SK-N-SH treated with all-trans-retinoic acid at 6 μM for 48 hours (cell line): ENCODE data around the gene FUBP3.

Experiments used
- ATAC-seq: fragments of 200-7000 bp; cut with Tn5 transposase; 3 replicates; pipeline ENCODE4 v1.9.1; 2020; ENCODE audit warnings: mild to moderate bottlenecking, moderate library complexity
- ARNTL ChIP-seq: fragments of 450-650 bp; formaldehyde crosslinking; IDR thresholded peaks from 2 replicates; pipeline ENCODE4 v1.5.0; 2020; ENCODE audit warnings: low read depth, mild to moderate bottlenecking, moderate library complexity, borderline replicate concordance
- ESRRG ChIP-seq: fragments of 250-450 bp; sonication (Bioruptor Pico); IDR thresholded peaks from 2 replicates; pipeline ENCODE4 v1.6.1; 2021; ENCODE audit warnings: mild to moderate bottlenecking
- GLIS3 ChIP-seq: fragments of 250-450 bp; sonication (Bioruptor Pico); IDR thresholded peaks from 2 replicates; pipeline ENCODE4 v1.5.0; 2020; ENCODE audit warnings: mild to moderate bottlenecking, moderate library complexity
- ISL1 ChIP-seq: fragments of 250-450 bp; sonication (Bioruptor Pico); IDR thresholded peaks from 2 replicates; pipeline ENCODE4 v2.1.2; 2022; ENCODE audit warnings: mild to moderate bottlenecking, moderate library complexity
- OSR1 ChIP-seq: fragments of 250-450 bp; sonication (Bioruptor Pico); IDR thresholded peaks from 2 replicates; pipeline ENCODE4 v1.8.0; 2022; ENCODE audit warnings: moderate library complexity, mild to moderate bottlenecking, inconsistent platforms
- POU6F1 ChIP-seq: fragments of 250-450 bp; sonication (Bioruptor Pico); IDR thresholded peaks from 2 replicates; pipeline ENCODE4 v1.8.0; 2021; ENCODE audit warnings: low read depth, mild to moderate bottlenecking, moderate library complexity, borderline replicate concordance
- PPARA ChIP-seq: fragments of 250-450 bp; sonication (Bioruptor Pico); IDR thresholded peaks from 2 replicates; pipeline ENCODE4 v1.5.0; 2020; ENCODE audit warnings: mild to moderate bottlenecking, borderline replicate concordance
- SNAI2 ChIP-seq: fragments of 250-450 bp; sonication (Bioruptor Pico); IDR thresholded peaks from 2 replicates; pipeline ENCODE4 v1.5.0; 2020; ENCODE audit warnings: mild to moderate bottlenecking, moderate library complexity
- TOX ChIP-seq: fragments of 250-450 bp; sonication (Bioruptor Pico); IDR thresholded peaks from 2 replicates; pipeline ENCODE4 v1.8.0; 2021; ENCODE audit warnings: mild to moderate bottlenecking, moderate library complexity, borderline replicate concordance
- TSHZ2 ChIP-seq: fragments of 250-450 bp; sonication (Bioruptor Pico); IDR thresholded peaks from 2 replicates; pipeline ENCODE4 v1.5.0; 2020; ENCODE audit warnings: mild to moderate bottlenecking, moderate library complexity
- ZC3H10 ChIP-seq: fragments of 250-450 bp; sonication (Bioruptor Pico); IDR thresholded peaks from 2 replicates; pipeline ENCODE4 v1.5.1; 2021; ENCODE audit warnings: mild to moderate bottlenecking, moderate library complexity
- ZFP3 ChIP-seq: fragments of 250-450 bp; sonication (Bioruptor Pico); IDR thresholded peaks from 2 replicates; pipeline ENCODE4 v1.5.0; 2020; ENCODE audit warnings: mild to moderate bottlenecking, moderate library complexity
- ZFP30 ChIP-seq: fragments of 450-650 bp; formaldehyde crosslinking; IDR thresholded peaks from 2 replicates; pipeline ENCODE4 v1.5.0; 2022; ENCODE audit warnings: mild to moderate bottlenecking, moderate library complexity
- ZNF565 ChIP-seq: fragments of 450-650 bp; formaldehyde crosslinking; conservative IDR thresholded peaks from 2 replicates; pipeline ENCODE4 v1.5.0; 2020; ENCODE audit warnings: low read depth, mild to moderate bottlenecking, moderate library complexity
- ZNF70 ChIP-seq: fragments of 450-650 bp; formaldehyde crosslinking; IDR thresholded peaks from 2 replicates; pipeline ENCODE4 v1.5.0; 2020; ENCODE audit warnings: mild to moderate bottlenecking, moderate library complexity
- ZNF8 ChIP-seq: fragments of 450-650 bp; formaldehyde crosslinking; IDR thresholded peaks from 2 replicates; pipeline ENCODE4 v1.5.0; 2020; ENCODE audit warnings: mild to moderate bottlenecking, moderate library complexity
- TF ChIP-seq, protein P1 (sequence below): fragments of 250-450 bp; sonication (Bioruptor Pico); IDR thresholded peaks from 2 replicates; pipeline ENCODE4 v1.8.0; 2020; ENCODE audit warnings: mild to moderate bottlenecking, moderate library complexity, borderline replicate concordance

FUBP3 gene

GRCh38 chr9:130588416-130588815, 9.0 kb downstream of the FUBP3 start (continued):
- TF ChIP-seq PPARA = no peak
- TF ChIP-seq, all 23 proteins: peak for 0

GRCh38 chr9:130589754-130590153, 10.4 kb downstream of the FUBP3 start:
- no peak for ATAC-seq
- TF ChIP-seq POU6F1 (CRISPR knock-in tag) (no peak), SNAI2 (CRISPR knock-in tag) (no peak), TOX (CRISPR knock-in tag) (no peak), ESRRG (CRISPR knock-in tag) (no peak), ISL1 (CRISPR knock-in tag) (no peak), ZC3H10 (CRISPR knock-in tag) (no peak), OSR1 (no peak), ZNF565 (CRISPR knock-in tag) (no peak), GLIS3 (CRISPR knock-in tag) (no peak), TSHZ2 (CRISPR knock-in tag) (no peak)

GRCh38 chr9:130590305-130590704, 10.9 kb downstream of the FUBP3 start:
- ATAC-seq = no peak
- TF ChIP-seq ZFP3 (no peak), ZNF8 (CRISPR knock-in tag) (no peak)

GRCh38 chr9:130593020-130593419, 13.6 kb downstream of the FUBP3 start:
- TF ChIP-seq GLIS3 (CRISPR knock-in tag) (no peak), ZC3H10 (CRISPR knock-in tag) (no peak), ZNF8 (CRISPR knock-in tag) (no peak), PPARA (no peak), ISL1 (CRISPR knock-in tag) (no peak), TOX (CRISPR knock-in tag) (no peak)
- no peak for ATAC-seq

DNA sequence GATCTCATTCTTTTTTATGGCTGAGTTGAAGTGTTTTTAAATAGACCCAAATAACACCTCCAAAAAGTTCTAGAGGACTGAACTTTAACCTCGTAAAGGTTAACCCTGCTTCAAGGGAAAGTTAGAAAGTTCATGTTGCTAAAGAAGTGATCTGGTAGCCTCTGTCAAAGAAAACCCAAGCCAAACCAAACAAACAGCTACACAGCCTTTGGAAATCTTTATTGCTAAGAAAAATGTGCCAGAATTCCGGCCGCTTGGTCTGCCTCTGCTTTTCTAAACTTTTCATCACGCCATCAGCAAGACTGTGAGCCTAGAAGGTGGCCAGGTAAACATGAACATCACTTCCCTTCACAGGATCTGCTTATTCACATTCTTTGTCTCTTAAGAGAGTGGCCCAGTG, 17.9 kb downstream of the FUBP3 start:
- no peak for ATAC-seq
- TF ChIP-seq OSR1 = no peak
- no peak for TF ChIP-seq ZNF565 (CRISPR knock-in tag)
- TF ChIP-seq ZFP30 = no peak
- TF ChIP-seq, protein P1, sequence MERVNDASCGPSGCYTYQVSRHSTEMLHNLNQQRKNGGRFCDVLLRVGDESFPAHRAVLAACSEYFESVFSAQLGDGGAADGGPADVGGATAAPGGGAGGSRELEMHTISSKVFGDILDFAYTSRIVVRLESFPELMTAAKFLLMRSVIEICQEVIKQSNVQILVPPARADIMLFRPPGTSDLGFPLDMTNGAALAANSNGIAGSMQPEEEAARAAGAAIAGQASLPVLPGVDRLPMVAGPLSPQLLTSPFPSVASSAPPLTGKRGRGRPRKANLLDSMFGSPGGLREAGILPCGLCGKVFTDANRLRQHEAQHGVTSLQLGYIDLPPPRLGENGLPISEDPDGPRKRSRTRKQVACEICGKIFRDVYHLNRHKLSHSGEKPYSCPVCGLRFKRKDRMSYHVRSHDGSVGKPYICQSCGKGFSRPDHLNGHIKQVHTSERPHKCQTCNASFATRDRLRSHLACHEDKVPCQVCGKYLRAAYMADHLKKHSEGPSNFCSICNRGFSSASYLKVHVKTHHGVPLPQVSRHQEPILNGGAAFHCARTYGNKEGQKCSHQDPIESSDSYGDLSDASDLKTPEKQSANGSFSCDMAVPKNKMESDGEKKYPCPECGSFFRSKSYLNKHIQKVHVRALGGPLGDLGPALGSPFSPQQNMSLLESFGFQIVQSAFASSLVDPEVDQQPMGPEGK (CRISPR knock-in tag) = no peak
- no peak for TF ChIP-seq ZC3H10 (CRISPR knock-in tag)
- TF ChIP-seq TOX (CRISPR knock-in tag) = no peak
- TF ChIP-seq ZNF70 (CRISPR knock-in tag) = no peak
- no peak for TF ChIP-seq POU6F1 (CRISPR knock-in tag)
- TF ChIP-seq, all 23 proteins: peak for 0

DNA sequence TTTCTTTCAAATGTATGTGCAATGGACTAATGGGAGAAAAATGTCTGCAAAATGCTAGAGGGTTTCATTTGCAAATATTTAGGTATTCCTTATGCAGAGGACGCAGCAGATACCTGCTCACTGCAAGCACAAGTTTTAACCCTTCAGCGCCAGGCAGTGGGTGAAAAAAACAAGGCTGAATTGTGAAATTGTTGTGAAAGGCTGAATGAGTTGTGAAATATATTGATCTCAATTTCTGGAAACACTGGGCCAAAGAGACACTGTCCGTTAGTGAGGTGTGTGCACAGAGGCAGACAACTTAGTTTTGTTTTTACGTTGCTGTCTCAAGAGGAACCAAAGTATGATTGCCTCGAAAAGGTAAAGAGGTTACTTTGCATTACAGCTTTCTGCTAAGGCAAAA, 18.8 kb downstream of the FUBP3 start:
- ATAC-seq = no peak
- TF ChIP-seq ARNTL (CRISPR knock-in tag) = no peak
- TF ChIP-seq, all 23 proteins: peak for 0
